ENCODE measurements around the gene GLI3.

GRCh38 chr7:41933427-41933826 lies 303.6 kb downstream of the GLI3 start:
- no peak for TF ChIP-seq CREB1 (IDR thresholded peaks at IDR 0.05)
- no peak for TF ChIP-seq CHD1 (IDR thresholded peaks at IDR 0.05; ENCODE audit: low read depth, low read length)
- TF ChIP-seq USF2 (IDR thresholded peaks at IDR 0.05; ENCODE audit: low read length) = no peak
- TF ChIP-seq TEAD4 (IDR thresholded peaks at IDR 0.05; ENCODE audit: low read depth, low read length) = no peak
- TF ChIP-seq CTCF (IDR thresholded peaks at IDR 0.05; ENCODE audit: control extremely low read depth in 1 of 3, insufficient read depth in 1 of 3, low read depth in 1 of 3, low read length in 3 of 3) = no peak
- TF ChIP-seq PHF8 (conservative IDR thresholded peaks at IDR 0.05; ENCODE audit: low read depth, low read length) = no peak
- TF ChIP-seq SP2 (IDR thresholded peaks at IDR 0.05; ENCODE audit: low read length) = no peak
- no peak for TF ChIP-seq EGR1 (IDR thresholded peaks at IDR 0.05; ENCODE audit: borderline replicate concordance, low read depth, low read length)
- TF ChIP-seq JUN (IDR thresholded peaks at IDR 0.05; ENCODE audit: low read depth, low read length) = no peak
- TF ChIP-seq EZH2 (IDR thresholded peaks at IDR 0.05; ENCODE audit: low read depth, low read length, severe bottlenecking) = no peak
- TF ChIP-seq CEBPB (IDR thresholded peaks at IDR 0.05; ENCODE audit: low read depth, low read length) = no peak
